Endothelial cell of umbilical vein (primary cell): ENCODE measurements around the gene ARHGEF37. TPM values are rescaled to one million over a fixed set of nuclear protein-coding genes. Genes with fewer than 3 reads are reported as not detected.

Experiments
- BruUV-seq: library from RNA; stranded (reverse); fragments of 400-500 nt; replicated peaks from 2 replicates; lab custom pipeline; 2021; lab: Mats Ljungman, UMichigan
- CTCF ChIA-PET: fragments of 300-600, 350-600 bp; sonication (Branson Sonifier 250); formaldehyde crosslinking; loops from one replicate; lab custom pipeline; 2021; ENCODE audit warnings: antibody characterized with exemption, inconsistent platforms; lab: Charles Lee
- POLR2A ChIA-PET: fragments of 300-600, 350-600 bp; sonication (Branson Sonifier 250); formaldehyde crosslinking; loops from one replicate; lab custom pipeline; 2021; ENCODE audit warnings: antibody characterized with exemption, inconsistent platforms; lab: Charles Lee
- DNase-seq: peaks from one replicate; pipeline ENCODE4 v3.0.0-alpha.2; 2011; ENCODE audit warnings: low read depth, low spot score
- FAIRE-seq: peaks from 2 replicates; lab custom pipeline; 2011; peaks lifted over from hg19 to GRCh38; lab: Jason Lieb, UNC
- H2AFZ ChIP-seq: 2 replicates; pipeline ENCODE4 v1.6.0; 2012; ENCODE audit warnings: low read depth, low read length, control low read depth, inconsistent platforms
- H3K27ac ChIP-seq: 2 replicates; pipeline ENCODE4 v1.5.1; 2011; ENCODE audit warnings: low read depth, mild to moderate bottlenecking, control low read depth, low read length, moderate library complexity; ENCODE audit not compliant: insufficient read depth
- H3K27me3 ChIP-seq, 2 experiments: 2 replicates each; pipeline versions ENCODE4 v1.6.0 to v1.6.1; 2011; ENCODE audit warnings: low read length in 2 of 2, mixed read lengths in 1 of 2; ENCODE audit not compliant: control insufficient read depth in 2 of 2, insufficient read depth in 2 of 2
- H3K36me3 ChIP-seq, 2 experiments: 2 replicates in 1 of 2; 3 replicates in 1 of 2; pipeline ENCODE4 v1.5.1; 2011; ENCODE audit warnings: low read length in 2 of 2, mild to moderate bottlenecking in 1 of 2, moderate library complexity in 1 of 2; ENCODE audit not compliant: control insufficient read depth in 2 of 2, insufficient read depth in 2 of 2; ENCODE audit errors: extremely low read depth in 1 of 2
- H3K4me1 ChIP-seq: 3 replicates; pipeline ENCODE4 v1.5.1; 2011; ENCODE audit warnings: mild to moderate bottlenecking, low read length; ENCODE audit not compliant: control insufficient read depth, insufficient read depth; ENCODE audit errors: extremely low read depth
- H3K4me2 ChIP-seq: 2 replicates; pipeline ENCODE4 v1.6.1; 2011; ENCODE audit warnings: low read length, control low read depth, mixed read lengths; ENCODE audit not compliant: insufficient read depth
- H3K4me3 ChIP-seq, 3 experiments: fragments of 200-600 bp in 1 of 3; sonication (generic), shearing (Covaris generic) in 1 of 3; replicated peaks in 1 of 3; 2 replicates each; pipeline ENCODE4 v1.5.1; 2011 to 2016; ENCODE audit warnings: control low read depth in 3 of 3, low read length in 3 of 3, mild to moderate bottlenecking in 2 of 3, inconsistent platforms in 1 of 3, low read depth in 1 of 3, moderate library complexity in 1 of 3; ENCODE audit not compliant: insufficient read depth in 1 of 3
- H3K79me2 ChIP-seq: 2 replicates; pipeline ENCODE4 v1.6.0; 2012; ENCODE audit warnings: low read length, inconsistent platforms; ENCODE audit not compliant: control insufficient read depth, insufficient read depth
- H3K9ac ChIP-seq: replicated peaks from 2 replicates; pipeline ENCODE3; 2011; ENCODE audit warnings: low read length, control low read depth; ENCODE audit not compliant: insufficient read depth; ENCODE audit errors: extremely low read depth
- H3K9me1 ChIP-seq: replicated peaks from 3 replicates; pipeline ENCODE4 v1.6.0; 2011; ENCODE audit warnings: mild to moderate bottlenecking, low read length; ENCODE audit not compliant: control insufficient read depth, insufficient read depth; ENCODE audit errors: extremely low read depth
- H3K9me3 ChIP-seq: replicated peaks from 2 replicates; pipeline ENCODE4 v1.5.1; 2012; ENCODE audit warnings: low read length, inconsistent platforms; ENCODE audit not compliant: control insufficient read depth, insufficient read depth
- H4K20me1 ChIP-seq: replicated peaks from 2 replicates; pipeline ENCODE3; 2011; ENCODE audit warnings: mild to moderate bottlenecking, low read length; ENCODE audit not compliant: control insufficient read depth, insufficient read depth; ENCODE audit errors: extremely low read depth
- EZH2 ChIP-seq: IDR thresholded peaks from 2 replicates; pipeline ENCODE4 v1.6.1; 2012; ENCODE audit warnings: borderline replicate concordance, low read depth, mild to moderate bottlenecking, moderate library complexity, low read length, inconsistent platforms; ENCODE audit not compliant: severe bottlenecking
- JUN ChIP-seq: IDR thresholded peaks from 2 replicates; pipeline ENCODE4 v1.6.1; 2011; ENCODE audit warnings: borderline replicate concordance, low read depth; ENCODE audit not compliant: insufficient read length, insufficient read depth
- MYC ChIP-seq: IDR thresholded peaks from one replicate; pipeline ENCODE4 v1.6.1; 2011; ENCODE audit warnings: mild to moderate bottlenecking, low read depth, low read length
- POLR2A ChIP-seq: IDR thresholded peaks from 2 replicates; pipeline ENCODE4 v1.6.1; 2012; ENCODE audit warnings: low read depth, mild to moderate bottlenecking, control low read depth, low read length
- POLR2AphosphoS5 ChIP-seq: IDR thresholded peaks from 2 replicates; pipeline ENCODE4 v1.6.1; 2012; ENCODE audit warnings: low read depth, mild to moderate bottlenecking, control low read depth, low read length, moderate library complexity; ENCODE audit not compliant: insufficient read depth
- dilution Hi-C: fragments of 300-500 bp; cut with MboI; formaldehyde crosslinking; loops from one replicate; pipeline ENCODE4 v1.15.0; 2019; ENCODE audit warnings: low sequenced_read_pairs; ENCODE audit not compliant: extremely low pct_ligation_motif_present
- intact Hi-C: fragments of 100-400 bp; cut with micrococcal nuclease; formaldehyde crosslinking; loops from one replicate; pipeline ENCODE4 v1.10.0; 2022
- polyA plus RNA-seq, 4 experiments: library from polyadenylated mRNA; depleted of rRNA in 3 of 4; stranded (reverse) in 3 of 4; unstranded in 1 of 4; fragments of >200 nt; gene quantifications; 2 replicates each; pipeline versions ENCODE4 v1.2.1 to v1.2.3, GENCODE V29; 2011 to 2012; ENCODE audit warnings: missing spikeins in 1 of 4
- total RNA-seq: library from RNA; stranded (reverse); gene quantifications from 2 replicates; pipeline ENCODE4 v1.2.3, GENCODE V29; 2021
- TF ChIP-seq, protein P1 (sequence below), 2 donors: IDR thresholded peaks; 1 replicate in 1 of 2; 2 replicates in 1 of 2; pipeline ENCODE4 v1.5.1; 2011; ENCODE audit warnings: low read length in 2 of 2, mild to moderate bottlenecking in 2 of 2, moderate library complexity in 2 of 2, control low read depth in 1 of 2, inconsistent platforms in 1 of 2, low read depth in 1 of 2; ENCODE audit not compliant: insufficient read depth in 1 of 2; ENCODE audit errors: extremely low read depth in 1 of 2
- TF ChIP-seq, protein P2 (sequence below): IDR thresholded peaks from 2 replicates; pipeline ENCODE4 v1.6.1; 2011; ENCODE audit not compliant: insufficient read depth, insufficient read length

Gene ARHGEF37
- total and polyA plus RNA-seq, 2 donors (not counting 3 experiments of a cell fraction or from before 2014, with no cell fraction given), result 4.9 to 7.0 TPM

DNA sequence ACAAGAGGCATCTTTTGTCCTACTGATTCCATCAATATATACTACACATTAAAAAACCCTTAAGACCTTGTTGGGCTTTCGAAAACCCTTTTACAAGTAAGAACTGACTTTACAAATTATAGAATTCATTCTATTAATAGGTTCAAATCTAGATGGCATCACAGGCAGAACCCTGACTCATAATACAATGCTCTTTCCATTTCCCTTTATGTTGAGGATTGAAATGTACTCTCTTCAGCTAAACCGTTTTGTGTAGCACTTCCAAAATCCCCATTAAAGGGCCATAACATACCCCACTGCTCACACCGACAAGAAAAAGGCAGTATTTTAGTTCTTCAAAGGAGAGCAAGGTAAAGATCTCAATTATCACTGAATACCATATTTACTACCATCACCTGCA is 41.2 kb upstream of the ARHGEF37 start:
- peaks cover 32% of the 10 kb centered on the region for H4K20me1 ChIP-seq
- H3K27ac ChIP-seq, result no peak overlapping the region
- H3K27me3 ChIP-seq, result no peaks in the 10 kb centered on the region
- FAIRE-seq (no peak), DNase-seq (no peak)
- H3K9me3 ChIP-seq, result no peaks in the 10 kb centered on the region
- peaks cover 25% of the 10 kb centered on the region for H3K4me1 ChIP-seq
- dilution Hi-C loops (no loop called here), intact Hi-C loops (no loop called here)
- CTCF ChIA-PET, result interaction anchor here (1.0 kb wide), 1 partner anchor 28 kb away, joined by 4 read pairs; no protein-coding TSS in a partner anchor
- H3K4me3 ChIP-seq, result no peak overlapping the region
- H3K9ac ChIP-seq, result no peak overlapping the region
- peak overlapping the region; percentile 21 for H3K4me2 ChIP-seq
- BruUV-seq, result no TSS peak
- TF ChIP-seq JUN (no peak), POLR2A (no peak), POLR2AphosphoS5 (no peak), MYC (no peak), EZH2 (no peak)
- TF ChIP-seq, protein P1, sequence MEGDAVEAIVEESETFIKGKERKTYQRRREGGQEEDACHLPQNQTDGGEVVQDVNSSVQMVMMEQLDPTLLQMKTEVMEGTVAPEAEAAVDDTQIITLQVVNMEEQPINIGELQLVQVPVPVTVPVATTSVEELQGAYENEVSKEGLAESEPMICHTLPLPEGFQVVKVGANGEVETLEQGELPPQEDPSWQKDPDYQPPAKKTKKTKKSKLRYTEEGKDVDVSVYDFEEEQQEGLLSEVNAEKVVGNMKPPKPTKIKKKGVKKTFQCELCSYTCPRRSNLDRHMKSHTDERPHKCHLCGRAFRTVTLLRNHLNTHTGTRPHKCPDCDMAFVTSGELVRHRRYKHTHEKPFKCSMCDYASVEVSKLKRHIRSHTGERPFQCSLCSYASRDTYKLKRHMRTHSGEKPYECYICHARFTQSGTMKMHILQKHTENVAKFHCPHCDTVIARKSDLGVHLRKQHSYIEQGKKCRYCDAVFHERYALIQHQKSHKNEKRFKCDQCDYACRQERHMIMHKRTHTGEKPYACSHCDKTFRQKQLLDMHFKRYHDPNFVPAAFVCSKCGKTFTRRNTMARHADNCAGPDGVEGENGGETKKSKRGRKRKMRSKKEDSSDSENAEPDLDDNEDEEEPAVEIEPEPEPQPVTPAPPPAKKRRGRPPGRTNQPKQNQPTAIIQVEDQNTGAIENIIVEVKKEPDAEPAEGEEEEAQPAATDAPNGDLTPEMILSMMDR (IDR thresholded peaks at IDR 0.05; ENCODE audit: extremely low read depth in 1 of 2, insufficient read depth in 1 of 2, low read depth in 1 of 2, low read length in 2 of 2), result no peak
- TF ChIP-seq, protein P2, sequence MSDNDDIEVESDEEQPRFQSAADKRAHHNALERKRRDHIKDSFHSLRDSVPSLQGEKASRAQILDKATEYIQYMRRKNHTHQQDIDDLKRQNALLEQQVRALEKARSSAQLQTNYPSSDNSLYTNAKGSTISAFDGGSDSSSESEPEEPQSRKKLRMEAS, result no peak
- no peak overlapping the region for H2AFZ ChIP-seq
- H3K36me3 ChIP-seq, result peaks cover 8 to 12% of the 10 kb centered on the region in 2 experiments
- H3K79me2 ChIP-seq, result peaks cover 96% of the 10 kb centered on the region
- no peaks in the 10 kb centered on the region for H3K9me1 ChIP-seq
- POLR2A ChIA-PET, result no interaction called here
